Endothelial cell of hepatic sinusoid (primary cell): ENCODE measurements around the gene BYSL.

ENCODE experiments used
- in situ Hi-C: cut with HindIII; loops from 2 replicates; pipeline ENCODE4 v1.10.0; 2017; ENCODE audit warnings: low sequenced_read_pairs

BYSL gene

GRCh38 chr6:41914869-41915530, 6.3 kb upstream of the BYSL start:
- in situ Hi-C loops, result no loop called here

GRCh38 chr6:41917528-41917927, 3.8 kb upstream of the BYSL start:
- in situ Hi-C loops, result no loop called here

- in situ Hi-C loops, result no loop called here
These were observed 356 bp downstream of the BYSL start for GRCh38 chr6:41921712-41921998.

- in situ Hi-C loops, result no loop called here
These were observed 855 bp downstream of the BYSL start for GRCh38 chr6:41922154-41922553.

- in situ Hi-C loops, result loop anchor here (25.0 kb wide), 1 partner anchor 140 kb away; the partner anchor contains the start of genes FRS3, PRICKLE4 and TOMM6
These were observed 6.0 kb downstream of the BYSL start for GRCh38 chr6:41927253-41927652.

- in situ Hi-C loops, result loop anchor here (5.0 to 25.0 kb wide), 3 partner anchors 58 to 143 kb away; partner anchors contain the start of genes FRS3, PRICKLE4 and TOMM6
These were observed 8.6 kb downstream of the BYSL start for GRCh38 chr6:41929924-41930323.

- in situ Hi-C loops, result loop anchor here (5.0 to 25.0 kb wide), 3 partner anchors 59 to 144 kb away; partner anchors contain the start of genes FRS3, PRICKLE4 and TOMM6
These were observed 10.5 kb downstream of the BYSL start for GRCh38 chr6:41931792-41932191.

- in situ Hi-C loops, result loop anchor here (5.0 to 25.0 kb wide), 3 partner anchors 60 to 145 kb away; partner anchors contain the start of genes FRS3, PRICKLE4 and TOMM6
These were observed 11.1 kb downstream of the BYSL start for GRCh38 chr6:41932378-41932777.

- in situ Hi-C loops, result loop anchor here (5.0 to 25.0 kb wide), 3 partner anchors 62 to 147 kb away; partner anchors contain the start of genes FRS3, PRICKLE4 and TOMM6
These were observed 13.2 kb downstream of the BYSL start for GRCh38 chr6:41934278-41935192.

- in situ Hi-C loops, result loop anchor here (25.0 kb wide), 1 partner anchor 148 kb away; the partner anchor contains the start of genes FRS3, PRICKLE4 and TOMM6
These were observed 13.9 kb downstream of the BYSL start for GRCh38 chr6:41935193-41935574.

- in situ Hi-C loops, result loop anchor here (25.0 kb wide), 1 partner anchor 148 kb away; the partner anchor contains the start of genes FRS3, PRICKLE4 and TOMM6
These were observed 14.4 kb downstream of the BYSL start for GRCh38 chr6:41935685-41936072.

- in situ Hi-C loops, result loop anchor here (25.0 kb wide), 1 partner anchor 149 kb away; the partner anchor contains the start of genes FRS3, PRICKLE4 and TOMM6
These were observed 15.0 kb downstream of the BYSL start for GRCh38 chr6:41936073-41936837.

GRCh38 chr6:41937472-41937860, 16.2 kb downstream of the BYSL start:
- in situ Hi-C loops, result loop anchor here (25.0 kb wide), 1 partner anchor 150 kb away; the partner anchor contains the start of genes FRS3, PRICKLE4 and TOMM6

GRCh38 chr6:41937861-41938574, 16.7 kb downstream of the BYSL start:
- in situ Hi-C loops, result loop anchor here (25.0 kb wide), 1 partner anchor 151 kb away; the partner anchor contains the start of genes FRS3, PRICKLE4 and TOMM6

GRCh38 chr6:41938590-41939175, 17.4 kb downstream of the BYSL start:
- in situ Hi-C loops, result loop anchor here (25.0 kb wide), 1 partner anchor 151 kb away; the partner anchor contains the start of genes FRS3, PRICKLE4 and TOMM6

GRCh38 chr6:41939176-41939847, 18.0 kb downstream of the BYSL start:
- in situ Hi-C loops, result loop anchor here (25.0 kb wide), 1 partner anchor 152 kb away; the partner anchor contains the start of genes FRS3, PRICKLE4 and TOMM6

GRCh38 chr6:41939848-41940758, 18.8 kb downstream of the BYSL start:
- in situ Hi-C loops, result loop anchor here (25.0 kb wide), 1 partner anchor 153 kb away; the partner anchor contains the start of genes FRS3, PRICKLE4 and TOMM6
